Uterus (tissue), 4 donors: ENCODE data around the gene LRP1B. TPM values are rescaled to one million over a fixed set of nuclear protein-coding genes. Genes with fewer than 3 reads are reported as not detected.

Experiments used
- DNase-seq, 2 donors: peaks; one replicate each; pipeline ENCODE4 v3.0.0-alpha.2; 2019 to 2020
- H3K27ac ChIP-seq, 2 donors: fragments of 200-600 bp; sonication (generic); 1 replicate in 1 of 2; 2 replicates in 1 of 2; pipeline ENCODE4 v1.5.1; 2016 to 2018
- H3K27me3 ChIP-seq, 2 donors: fragments of 200-600 bp; sonication (generic); one replicate each; pipeline ENCODE4 v1.5.1; 2018 to 2019; ENCODE audit warnings: control low read depth in 1 of 2
- H3K36me3 ChIP-seq, 2 donors: fragments of 200-600 bp; sonication (generic); one replicate each; pipeline ENCODE4 v1.5.1; 2019; ENCODE audit warnings: control low read depth in 1 of 2
- H3K4me1 ChIP-seq, 2 donors: fragments of 200-600 bp; sonication (generic); one replicate each; pipeline ENCODE4 v1.5.1; 2018 to 2019; ENCODE audit warnings: control low read depth in 1 of 2
- H3K4me3 ChIP-seq, 2 donors: fragments of 200-600 bp; sonication (generic); 1 replicate in 1 of 2; 2 replicates in 1 of 2; pipeline ENCODE4 v1.5.1; 2018 to 2019; ENCODE audit warnings: mild to moderate bottlenecking in 1 of 2
- H3K9me3 ChIP-seq, 2 donors: fragments of 200-600 bp; sonication (generic); one replicate each; pipeline ENCODE4 v1.5.1; 2019; ENCODE audit warnings: control low read depth in 1 of 2
- POLR2A ChIP-seq, 2 donors: fragments of 450-650 bp; IDR thresholded peaks; one replicate each; pipeline ENCODE4 v1.6.1; 2016; ENCODE audit warnings: antibody characterized with exemption in 2 of 2, mild to moderate bottlenecking in 1 of 2, moderate library complexity in 1 of 2
- intact Hi-C: fragments of 100-400 bp; cut with DNase I; formaldehyde crosslinking; loops from one replicate; pipeline ENCODE4 v1.15.1; 2023; ENCODE audit warnings: low total_unique reads
- total RNA-seq, 4 donors: library from RNA; depleted of rRNA in 3 of 4; stranded (reverse); fragments of >200 nt in 3 of 4; gene quantifications; one replicate each; pipeline versions ENCODE4 v1.1.0 to v1.2.4, GENCODE V29; 2014 to 2023
- TF ChIP-seq, protein P1 (sequence below), 4 experiments: fragments of 200-600 bp in 2 of 4; fragments of 450-650 bp in 2 of 4; sonication (generic) in 2 of 4; IDR thresholded peaks; one replicate each; pipeline ENCODE4 v1.5.1; 2016 to 2019; ENCODE audit warnings: antibody characterized with exemption in 4 of 4, mild to moderate bottlenecking in 2 of 4, moderate library complexity in 1 of 4
- donor health status: DM: yes; HTN: yes; CAD: no.

LRP1B gene
- total RNA-seq, 4 donors from 2014 or later = 0.29 to 7.3 (median 0.79) TPM; not detected in 1

DNA sequence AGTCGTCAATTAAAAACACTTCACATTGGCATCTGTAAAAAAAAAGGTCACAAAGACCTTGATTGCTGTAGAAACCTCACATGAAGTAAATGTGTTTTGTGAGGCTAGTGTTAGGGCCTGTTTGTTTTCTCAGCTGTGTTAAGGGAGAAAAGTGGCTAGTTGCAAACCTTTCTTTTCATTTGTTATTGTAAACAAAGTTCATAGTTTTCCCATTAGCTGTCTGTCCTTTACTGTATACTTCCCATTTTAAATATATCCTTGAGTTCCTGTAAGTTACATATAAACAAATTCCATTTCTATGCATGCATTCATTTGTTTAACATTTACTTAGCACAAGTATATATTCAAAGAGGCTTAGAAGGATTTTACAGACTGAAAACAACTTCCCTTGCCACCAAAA is 1250.2 kb downstream of the LRP1B start:
- intact Hi-C loops = no loop called here
- H3K4me1 ChIP-seq = no peaks in the 10 kb centered on the region
- no peak for DNase-seq
- H3K27ac ChIP-seq = no peak overlapping the region
- H3K9me3 ChIP-seq = no peaks in the 10 kb centered on the region
- no peaks in the 10 kb centered on the region for H3K36me3 ChIP-seq
- H3K4me3 ChIP-seq = no peak overlapping the region
- TF ChIP-seq POLR2A (IDR thresholded peaks at IDR 0.05) = no peak
- TF ChIP-seq, protein P1, sequence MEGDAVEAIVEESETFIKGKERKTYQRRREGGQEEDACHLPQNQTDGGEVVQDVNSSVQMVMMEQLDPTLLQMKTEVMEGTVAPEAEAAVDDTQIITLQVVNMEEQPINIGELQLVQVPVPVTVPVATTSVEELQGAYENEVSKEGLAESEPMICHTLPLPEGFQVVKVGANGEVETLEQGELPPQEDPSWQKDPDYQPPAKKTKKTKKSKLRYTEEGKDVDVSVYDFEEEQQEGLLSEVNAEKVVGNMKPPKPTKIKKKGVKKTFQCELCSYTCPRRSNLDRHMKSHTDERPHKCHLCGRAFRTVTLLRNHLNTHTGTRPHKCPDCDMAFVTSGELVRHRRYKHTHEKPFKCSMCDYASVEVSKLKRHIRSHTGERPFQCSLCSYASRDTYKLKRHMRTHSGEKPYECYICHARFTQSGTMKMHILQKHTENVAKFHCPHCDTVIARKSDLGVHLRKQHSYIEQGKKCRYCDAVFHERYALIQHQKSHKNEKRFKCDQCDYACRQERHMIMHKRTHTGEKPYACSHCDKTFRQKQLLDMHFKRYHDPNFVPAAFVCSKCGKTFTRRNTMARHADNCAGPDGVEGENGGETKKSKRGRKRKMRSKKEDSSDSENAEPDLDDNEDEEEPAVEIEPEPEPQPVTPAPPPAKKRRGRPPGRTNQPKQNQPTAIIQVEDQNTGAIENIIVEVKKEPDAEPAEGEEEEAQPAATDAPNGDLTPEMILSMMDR (IDR thresholded peaks at IDR 0.05) = no peak
- no peaks in the 10 kb centered on the region for H3K27me3 ChIP-seq

DNA sequence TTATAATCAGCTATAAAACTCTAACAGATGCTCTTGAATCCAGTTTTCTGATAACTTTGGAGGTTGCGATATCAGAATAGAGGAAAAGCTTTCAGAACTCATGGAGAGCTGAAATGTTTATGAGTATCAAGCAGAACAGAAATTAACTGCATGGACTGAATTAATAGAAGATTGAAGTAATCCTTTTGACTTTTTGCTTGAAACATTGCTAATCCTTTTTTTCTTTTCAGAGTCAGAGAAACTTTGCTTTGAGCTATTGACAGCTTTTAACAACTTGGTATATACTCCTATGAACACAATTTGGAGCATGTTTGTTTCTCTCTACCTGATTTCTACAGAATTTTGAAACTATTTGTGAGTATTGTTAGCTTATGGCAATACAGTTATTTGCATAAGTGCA is 1254.8 kb downstream of the LRP1B start:
- Histone ChIP-seq H3K4me3 (no peak overlapping the region), H3K9me3 (no peaks in the 10 kb centered on the region), H3K36me3 (no peaks in the 10 kb centered on the region), H3K27me3 (no peaks in the 10 kb centered on the region), H3K4me1 (no peaks in the 10 kb centered on the region), H3K27ac (no peak overlapping the region)
- no peak for DNase-seq
- intact Hi-C loops = no loop called here
- TF ChIP-seq POLR2A (IDR thresholded peaks at IDR 0.05) = no peak
- TF ChIP-seq, protein P1 (IDR thresholded peaks at IDR 0.05) = no peak

DNA sequence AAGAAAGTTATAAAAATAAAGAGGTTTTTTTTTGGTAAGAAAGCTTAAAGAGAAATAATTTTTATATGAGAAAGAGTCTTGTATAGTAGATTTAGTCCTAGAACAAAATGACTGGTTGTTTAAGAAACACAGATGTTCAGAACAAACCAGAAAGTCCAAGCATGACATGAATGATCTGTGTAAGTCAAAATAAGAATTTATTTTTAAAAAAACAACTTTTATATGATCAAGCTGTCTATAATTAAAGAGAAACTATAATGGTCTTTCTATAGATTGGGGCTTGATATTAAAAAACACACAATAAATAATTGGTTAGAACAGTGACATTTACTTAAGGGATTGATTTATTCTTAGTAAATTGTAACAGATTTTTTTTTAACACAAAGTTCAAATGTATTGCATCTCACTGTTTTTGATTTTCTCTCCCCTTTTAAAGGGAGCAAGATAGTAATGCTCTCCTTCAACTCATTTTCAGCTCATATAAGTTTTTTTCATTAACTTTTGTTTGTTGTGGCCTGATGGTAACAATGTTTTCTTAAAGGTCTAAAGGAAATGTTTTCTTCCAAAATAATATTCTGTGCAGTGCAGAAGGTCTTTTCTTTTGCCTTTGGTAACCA is 1256.8 kb downstream of the LRP1B start:
- H3K4me3 ChIP-seq = no peak overlapping the region

DNA sequence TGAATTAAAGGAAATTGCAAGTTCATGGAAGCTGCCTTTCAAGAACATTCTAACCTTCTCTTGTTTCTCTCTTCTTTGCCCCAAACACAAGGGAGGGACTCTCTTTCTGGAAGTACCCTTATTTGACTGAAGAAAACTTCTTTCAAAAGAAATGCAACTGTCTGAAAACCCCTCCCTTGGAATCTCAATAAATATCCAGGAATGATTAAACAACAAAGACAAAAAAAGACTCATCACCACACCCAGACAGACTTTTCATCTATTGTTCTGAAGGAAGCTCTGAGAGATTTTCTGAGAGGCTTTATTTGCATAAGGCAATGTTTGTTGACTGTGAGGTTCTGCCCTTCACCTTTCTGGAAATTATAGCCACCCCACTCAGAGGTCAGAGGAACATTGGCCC is 1260.9 kb downstream of the LRP1B start:
- Histone ChIP-seq H3K27ac (no peak overlapping the region), H3K36me3 (no peaks in the 10 kb centered on the region), H3K27me3 (no peaks in the 10 kb centered on the region), H3K4me1 (no peaks in the 10 kb centered on the region), H3K9me3 (no peaks in the 10 kb centered on the region), H3K4me3 (no peak overlapping the region)
- DNase-seq = no peak
- TF ChIP-seq, protein P1 (IDR thresholded peaks at IDR 0.05) = no peak
- TF ChIP-seq POLR2A (IDR thresholded peaks at IDR 0.05) = no peak
- intact Hi-C loops = no loop called here

More for the DNA sequence above, 1256.8 kb downstream of the LRP1B start:
- no peaks in the 10 kb centered on the region for H3K36me3 ChIP-seq
- no peak overlapping the region for H3K27ac ChIP-seq
- H3K9me3 ChIP-seq = no peaks in the 10 kb centered on the region
- H3K4me1 ChIP-seq = no peaks in the 10 kb centered on the region
- no peak for DNase-seq
- no peaks in the 10 kb centered on the region for H3K27me3 ChIP-seq
- intact Hi-C loops = no loop called here
- no peak for TF ChIP-seq POLR2A (IDR thresholded peaks at IDR 0.05)
- TF ChIP-seq, protein P1 (IDR thresholded peaks at IDR 0.05) = no peak

DNA sequence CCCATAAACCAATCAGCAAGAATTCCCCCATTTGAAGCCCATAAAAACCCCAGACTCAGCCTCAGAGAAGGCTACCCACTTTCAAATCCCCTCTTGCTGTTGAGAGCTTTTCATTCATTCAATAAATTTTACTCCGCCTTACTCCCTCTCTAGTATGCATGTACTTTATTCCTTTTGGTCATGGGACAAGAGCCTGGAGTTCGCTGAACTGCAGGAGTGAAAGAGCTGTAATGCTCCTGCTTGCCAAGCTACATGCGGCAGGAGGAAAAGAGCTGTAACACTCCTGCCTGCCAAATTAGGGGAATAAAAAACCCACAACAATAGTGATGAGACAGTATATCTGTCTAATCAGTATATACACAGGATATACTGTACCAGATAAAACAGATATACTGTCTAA is 1261.7 kb downstream of the LRP1B start:
- DNase-seq = no peak
- Histone ChIP-seq H3K27ac (no peak overlapping the region), H3K27me3 (no peaks in the 10 kb centered on the region), H3K36me3 (no peaks in the 10 kb centered on the region), H3K4me1 (no peaks in the 10 kb centered on the region), H3K9me3 (no peaks in the 10 kb centered on the region), H3K4me3 (no peak overlapping the region)
- intact Hi-C loops = no loop called here
- TF ChIP-seq, protein P1 (IDR thresholded peaks at IDR 0.05) = no peak
- no peak for TF ChIP-seq POLR2A (IDR thresholded peaks at IDR 0.05)
